H54 (cell line): Measurements from ENCODE around the gene PNPLA3.

Experiments
- DNase-seq: peaks from one replicate; pipeline ENCODE4 v3.0.0; 2011; ENCODE audit warnings: low spot score, mixed read lengths; ENCODE audit not compliant: insufficient read length
- FAIRE-seq: peaks from 3 replicates; lab custom pipeline; 2011; peaks lifted over from hg19 to GRCh38; lab: Jason Lieb, UNC
- POLR2A ChIP-seq: IDR thresholded peaks from 2 replicates; pipeline ENCODE4 v1.6.1; 2011; ENCODE audit warnings: low read depth, mild to moderate bottlenecking, low read length

PNPLA3 gene

GRCh38 chr22:43953988-43954785 is 30.6 kb downstream of the PNPLA3 start:
- no peak for DNase-seq
- no peak for TF ChIP-seq POLR2A
- FAIRE-seq, result no peak

- TF ChIP-seq POLR2A, result peak; percentile 84
- FAIRE-seq (peak; percentile 65), DNase-seq (peak; percentile 83)
Observed at GRCh38 chr22:43955040-43955882, 31.7 kb downstream of the PNPLA3 start, which contains the start of gene SAMM50. TSS of gene SAMM50 (plus strand) at chr22:43955442. CDS start at chr22:43955578, 136 bp downstream.

- no peak for TF ChIP-seq POLR2A
- DNase-seq, result no peak
- no peak for FAIRE-seq
Observed at GRCh38 chr22:43955883-43956782, 32.5 kb downstream of the PNPLA3 start.

- TF ChIP-seq POLR2A, result no peak
- DNase-seq, result no peak
- no peak for FAIRE-seq
Observed at GRCh38 chr22:43956805-43957463, 33.3 kb downstream of the PNPLA3 start.

GRCh38 chr22:43957871-43958270 is 34.3 kb downstream of the PNPLA3 start:
- no peak for DNase-seq
- no peak for FAIRE-seq
- no peak for TF ChIP-seq POLR2A

- DNase-seq (no peak), FAIRE-seq (no peak)
- no peak for TF ChIP-seq POLR2A
Observed at GRCh38 chr22:43964314-43964857, 40.8 kb downstream of the PNPLA3 start.

- no peak for TF ChIP-seq POLR2A
- FAIRE-seq (no peak), DNase-seq (no peak)
Observed at GRCh38 chr22:43967069-43967468, 43.5 kb downstream of the PNPLA3 start.

- TF ChIP-seq POLR2A, result no peak
- DNase-seq, result no peak
- no peak for FAIRE-seq
Observed at GRCh38 chr22:43968614-43969013, 45.0 kb downstream of the PNPLA3 start.

GRCh38 chr22:43969021-43969878 is 45.6 kb downstream of the PNPLA3 start:
- DNase-seq (no peak), FAIRE-seq (no peak)
- TF ChIP-seq POLR2A, result no peak

- DNase-seq, result no peak
- TF ChIP-seq POLR2A, result no peak
- FAIRE-seq, result no peak
Observed at GRCh38 chr22:43969989-43970755, 46.6 kb downstream of the PNPLA3 start.

GRCh38 chr22:43971112-43971511 is 47.5 kb downstream of the PNPLA3 start:
- no peak for FAIRE-seq
- no peak for DNase-seq
- TF ChIP-seq POLR2A, result no peak
